NCI-H1436 (cell line): ENCODE data around the gene TP53BP2.

Experiments used
- DNase-seq: peaks from one replicate; lab custom pipeline; 2025; lab: John Stamatoyannopoulos, UW

TP53BP2 gene

DNA sequence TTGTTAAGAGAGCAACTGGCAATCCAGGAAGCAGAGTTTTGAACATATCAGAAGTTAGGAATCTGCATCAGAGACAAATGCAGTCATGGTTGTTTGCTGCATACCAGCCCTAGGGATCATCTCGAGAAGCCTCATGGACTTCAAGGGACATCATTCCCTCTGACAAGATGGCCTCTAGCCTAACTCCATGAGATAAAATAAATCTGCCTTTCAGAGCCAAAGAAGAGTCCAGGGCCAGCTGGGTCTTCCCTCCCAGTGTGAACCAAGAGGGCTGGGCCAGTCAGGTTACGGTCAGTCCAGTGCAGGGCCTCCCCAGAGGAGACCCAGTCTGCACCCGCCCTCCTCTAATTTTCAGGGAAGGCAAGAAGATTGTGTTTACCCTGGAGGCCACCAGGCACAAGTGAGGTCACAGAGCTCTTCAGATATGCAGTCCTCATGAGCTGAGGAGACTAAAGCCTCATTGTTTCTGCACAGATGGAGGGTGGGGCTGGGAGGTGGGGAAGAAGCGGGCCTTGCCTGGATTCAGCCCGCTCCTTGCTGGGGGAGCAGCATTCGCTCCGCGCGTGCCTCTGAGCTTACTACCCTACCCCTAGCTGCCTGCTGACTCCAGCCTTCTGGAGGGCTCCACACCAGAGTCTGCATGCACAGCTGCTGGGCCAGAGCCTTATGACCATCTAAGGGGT, 80.6 kb downstream of the TP53BP2 start:
- no peak for DNase-seq

GRCh38 chr1:223763881-223764280, 81.9 kb downstream of the TP53BP2 start:
- no peak for DNase-seq

- DNase-seq: no peak
These were observed 82.5 kb downstream of the TP53BP2 start for GRCh38 chr1:223763251-223763650.

DNA sequence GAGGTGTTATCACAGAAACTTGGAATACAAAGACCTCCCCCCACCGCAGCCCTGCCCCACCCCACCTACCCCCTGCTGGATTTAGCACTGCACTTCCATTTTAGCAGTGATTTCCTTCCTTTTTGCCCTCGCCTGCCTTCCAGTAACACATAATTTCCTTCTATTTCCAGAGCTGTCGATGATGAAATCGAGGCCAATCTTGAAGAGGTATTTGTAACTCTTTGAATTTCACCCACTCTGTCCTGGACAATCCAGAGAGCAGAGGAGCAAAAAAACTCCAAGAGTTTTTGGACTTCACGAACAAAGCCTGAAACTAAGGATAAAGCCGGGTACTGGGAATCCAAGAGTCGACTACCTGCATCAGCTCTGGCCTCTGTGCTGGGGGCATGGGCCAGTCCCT, 84.3 kb downstream of the TP53BP2 start:
- DNase-seq: no peak

GRCh38 chr1:223760833-223761232, 84.9 kb downstream of the TP53BP2 start:
- DNase-seq: no peak

DNA sequence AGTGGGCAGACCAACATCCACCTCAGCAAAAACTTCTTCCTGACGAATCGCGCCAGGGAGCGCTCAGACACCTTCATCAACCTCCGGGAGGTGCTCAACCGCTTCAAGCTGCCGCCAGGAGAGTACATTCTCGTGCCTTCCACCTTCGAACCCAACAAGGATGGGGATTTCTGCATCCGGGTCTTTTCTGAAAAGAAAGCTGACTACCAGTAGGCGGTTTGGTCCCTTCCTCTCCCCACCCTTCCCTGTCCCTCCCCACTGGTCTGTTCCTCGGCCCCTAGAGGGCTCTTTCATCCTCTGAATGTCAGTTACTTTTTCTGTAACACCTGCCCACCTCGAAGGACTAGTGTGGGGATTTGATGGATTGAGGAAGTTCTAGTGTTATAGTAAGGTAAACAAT, 86.5 kb downstream of the TP53BP2 start:
- DNase-seq: no peak

GRCh38 chr1:223758734-223759133, 87.0 kb downstream of the TP53BP2 start:
- DNase-seq: no peak

GRCh38 chr1:223756806-223757700, 88.7 kb downstream of the TP53BP2 start:
- DNase-seq: no peak

- DNase-seq: no peak
These were observed 89.6 kb downstream of the TP53BP2 start for GRCh38 chr1:223755992-223756775.

DNA sequence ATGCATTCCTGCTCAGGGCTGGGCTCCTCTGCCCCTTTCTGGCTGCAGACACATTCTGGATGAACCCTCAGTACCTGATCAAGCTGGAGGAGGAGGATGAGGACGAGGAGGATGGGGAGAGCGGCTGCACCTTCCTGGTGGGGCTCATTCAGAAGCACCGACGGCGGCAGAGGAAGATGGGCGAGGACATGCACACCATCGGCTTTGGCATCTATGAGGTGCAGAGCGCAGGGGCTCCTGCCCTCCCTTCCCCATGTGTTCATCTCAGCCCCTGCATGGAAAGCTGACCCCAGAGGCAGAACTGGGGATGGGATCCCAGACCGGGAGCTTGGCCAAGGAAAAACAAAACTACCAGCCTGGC, 90.3 kb downstream of the TP53BP2 start:
- no peak for DNase-seq

GRCh38 chr1:223754681-223755431, 90.9 kb downstream of the TP53BP2 start:
- DNase-seq: no peak

DNA sequence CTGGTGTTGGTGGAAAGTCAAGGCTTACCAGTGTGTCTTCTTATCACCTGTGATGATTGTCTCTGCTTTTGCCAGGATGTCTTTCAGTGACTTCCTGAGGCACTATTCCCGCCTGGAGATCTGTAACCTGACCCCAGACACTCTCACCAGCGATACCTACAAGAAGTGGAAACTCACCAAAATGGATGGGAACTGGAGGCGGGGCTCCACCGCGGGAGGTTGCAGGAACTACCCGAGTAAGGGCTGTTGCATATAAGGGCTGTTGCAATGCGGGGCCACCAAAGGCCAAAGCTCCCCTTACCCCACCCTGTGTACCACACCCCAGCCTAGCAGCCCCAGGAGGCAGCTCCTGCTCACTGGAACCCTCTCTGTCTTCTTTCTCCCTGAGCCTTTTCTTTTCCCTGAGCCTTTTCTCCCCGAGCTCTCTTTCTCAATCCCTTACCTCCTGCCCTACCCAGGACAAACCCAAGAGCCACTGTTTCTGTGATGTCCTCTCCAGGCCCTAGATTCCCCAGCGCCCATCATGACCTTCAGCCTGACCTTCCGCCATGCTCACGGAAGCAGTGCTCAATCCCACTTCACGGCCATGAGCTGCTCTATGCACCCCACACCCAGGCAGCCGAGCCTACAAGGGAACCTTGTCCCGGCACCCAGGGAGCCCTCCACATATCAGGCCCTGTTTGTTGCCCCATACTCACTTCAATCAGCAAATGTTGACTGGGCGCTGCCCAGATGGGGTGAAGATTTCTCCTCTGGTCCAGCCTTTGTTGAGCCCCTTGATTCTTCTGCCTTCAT, 92.8 kb downstream of the TP53BP2 start:
- DNase-seq: no peak

- DNase-seq: no peak
These were observed 94.1 kb downstream of the TP53BP2 start for GRCh38 chr1:223751696-223752095.

DNA sequence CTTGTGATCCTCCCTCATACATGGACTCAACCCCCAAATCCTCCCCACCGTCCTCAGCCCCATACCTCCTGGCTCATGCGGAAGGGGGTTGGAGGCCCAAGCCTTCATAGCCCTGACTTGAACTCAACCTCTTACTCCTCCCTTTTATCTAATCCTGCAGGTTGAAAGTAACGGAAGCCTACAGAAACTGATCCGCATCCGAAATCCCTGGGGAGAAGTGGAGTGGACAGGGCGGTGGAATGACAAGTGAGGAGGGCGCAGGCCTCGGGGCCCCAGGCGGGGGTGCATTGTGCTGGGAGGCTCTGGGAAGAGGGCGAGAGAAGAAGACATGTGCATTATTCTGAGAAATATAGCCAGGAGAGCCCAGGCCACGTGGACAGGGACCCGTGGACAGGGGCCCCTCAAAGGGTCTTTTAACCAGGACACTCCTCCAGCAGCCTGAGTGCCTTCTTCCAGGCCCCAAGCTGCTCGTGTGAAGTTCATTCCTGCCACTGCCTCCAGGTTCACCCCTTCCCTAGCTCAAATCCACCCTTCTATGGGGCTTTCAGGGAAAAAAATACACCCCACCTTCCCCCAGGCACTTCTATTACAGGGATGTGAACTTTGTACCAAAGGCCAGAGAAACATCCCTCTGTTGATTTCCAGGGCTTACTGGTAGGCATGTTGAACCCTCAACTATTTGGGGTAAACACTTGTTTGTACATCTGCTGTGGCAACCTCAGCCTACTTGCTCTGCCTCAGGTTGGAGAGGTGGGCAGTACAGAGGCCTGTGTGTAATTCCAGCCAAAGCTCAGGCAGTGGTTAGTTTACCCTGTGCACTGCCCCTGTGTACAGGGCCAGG, 94.8 kb downstream of the TP53BP2 start:
- no peak for DNase-seq

DNA sequence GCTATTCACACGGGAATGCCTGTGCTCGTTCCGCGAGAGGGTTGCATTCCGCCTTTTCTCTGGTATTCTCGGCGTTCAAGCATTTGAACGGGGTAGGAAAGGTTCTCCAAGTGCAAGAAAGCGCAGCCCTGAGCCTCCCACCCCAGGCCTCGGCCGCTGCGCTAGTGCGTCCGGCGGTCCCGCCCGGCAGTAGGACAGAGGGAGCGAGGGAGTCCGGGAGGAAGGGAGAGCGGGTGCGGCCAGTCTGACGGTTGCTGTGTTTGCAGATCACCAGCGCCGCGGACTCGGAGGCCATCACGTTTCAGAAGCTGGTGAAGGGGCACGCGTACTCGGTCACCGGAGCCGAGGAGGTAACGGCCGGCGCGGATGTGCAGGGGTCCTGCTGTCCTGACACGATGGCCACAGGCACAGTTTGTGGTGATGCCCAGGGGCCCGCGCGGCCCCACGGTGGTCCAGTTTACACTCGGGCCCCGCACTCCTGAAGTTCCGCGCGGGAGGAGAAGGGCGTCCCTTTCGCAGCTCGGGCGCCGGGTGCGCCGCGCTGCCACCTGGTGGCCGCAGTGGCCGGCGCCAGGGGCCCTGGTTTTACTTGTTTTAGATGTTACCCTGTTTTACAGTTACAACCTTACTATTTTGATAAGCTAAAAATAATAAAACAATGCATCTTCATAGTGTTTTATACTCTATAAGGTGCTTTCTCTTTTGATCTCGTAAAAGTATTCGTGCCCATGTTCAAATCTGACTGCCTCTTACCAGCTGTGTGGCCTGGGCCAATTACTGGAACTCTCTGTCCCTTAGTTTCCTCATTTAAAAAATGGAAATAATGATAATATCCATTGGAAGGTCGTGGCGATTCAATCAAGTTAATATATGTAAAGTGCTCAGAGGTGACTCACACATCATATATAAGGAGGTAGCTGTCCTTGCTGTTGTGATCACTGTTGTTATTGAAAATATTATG, 96.7 kb downstream of the TP53BP2 start:
- no peak for DNase-seq

- no peak for DNase-seq
These were observed 97.4 kb downstream of the TP53BP2 start for GRCh38 chr1:223748405-223748772.

DNA sequence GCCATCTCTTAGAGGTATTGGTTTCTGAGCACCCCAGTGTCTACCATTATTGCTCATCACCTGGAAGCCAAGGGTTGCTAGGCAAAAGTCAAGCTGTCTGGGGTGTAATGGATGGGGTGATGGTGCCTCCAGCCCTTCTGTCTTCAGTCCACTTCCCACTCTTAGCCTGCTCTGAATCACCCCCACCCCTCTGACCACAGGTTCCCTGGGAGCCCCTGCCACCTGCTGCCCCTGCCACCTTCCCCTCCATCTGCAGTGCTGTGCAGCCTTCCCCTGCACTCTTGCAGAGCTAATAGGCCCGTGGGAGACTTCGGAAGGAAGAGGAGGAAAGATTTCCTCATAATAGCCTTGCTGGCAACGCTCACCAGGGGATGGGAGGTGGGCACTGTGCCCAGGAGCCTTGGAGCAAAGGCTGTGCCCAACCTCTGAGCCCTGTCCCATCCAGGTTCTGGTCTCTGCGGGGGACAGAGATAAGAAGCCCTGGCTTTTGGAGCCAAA, 97.9 kb downstream of the TP53BP2 start:
- DNase-seq: no peak

DNA sequence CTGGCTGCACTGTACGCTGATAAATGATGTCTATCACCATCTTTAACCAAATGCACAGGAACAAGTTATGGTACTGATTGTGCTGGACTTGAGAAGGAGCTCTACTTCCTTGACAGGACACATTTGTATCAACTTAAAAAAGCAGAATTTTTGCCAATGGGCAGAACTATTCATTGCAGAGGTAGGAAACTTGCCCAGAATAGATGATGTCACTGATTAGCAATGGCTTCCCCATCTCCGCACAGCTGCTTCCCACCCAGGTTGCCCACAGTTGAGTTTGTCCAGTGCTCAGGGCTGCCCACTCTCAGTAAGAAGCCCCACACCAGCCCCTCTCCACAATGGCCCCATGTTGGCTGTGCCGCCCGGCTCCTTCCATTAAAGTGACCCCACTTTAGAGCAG, 100.0 kb downstream of the TP53BP2 start:
- DNase-seq: no peak
